CD14-positive monocyte (primary cell): ENCODE measurements around the gene ENGASE. TPM values are rescaled to one million over a fixed set of nuclear protein-coding genes. Genes with fewer than 3 reads are reported as not detected.

Source experiments
- DNase-seq, 3 donors: peaks; one replicate each; pipeline ENCODE4 v3.0.0-alpha.2; 2011 to 2022
- H2AFZ ChIP-seq: 2 replicates; pipeline ENCODE4 v1.6.0; 2012; ENCODE audit warnings: mild to moderate bottlenecking, low read depth, low read length, inconsistent platforms; ENCODE audit not compliant: insufficient read depth, poor library complexity, severe bottlenecking
- H3K27ac ChIP-seq, 2 donors: 1 replicate in 1 of 2; 2 replicates in 1 of 2; pipeline ENCODE4 v1.5.1; 2012 to 2013; ENCODE audit warnings: low read length in 2 of 2, control low read depth in 1 of 2, inconsistent platforms in 1 of 2, low read depth in 1 of 2, mild to moderate bottlenecking in 1 of 2
- H3K27me3 ChIP-seq, 2 donors: one replicate each; pipeline versions ENCODE4 v1.6.0 to v1.6.1; 2011 to 2013; ENCODE audit warnings: low read length in 2 of 2; ENCODE audit not compliant: control insufficient read depth in 2 of 2, insufficient read depth in 2 of 2
- H3K36me3 ChIP-seq, 2 donors: replicated peaks in 1 of 2; 1 replicate in 1 of 2; 2 replicates in 1 of 2; pipeline versions ENCODE4 v1.5.1 to v1.6.1; 2012 to 2013; ENCODE audit warnings: low read length in 2 of 2, control low read depth in 1 of 2, inconsistent platforms in 1 of 2, mild to moderate bottlenecking in 1 of 2; ENCODE audit not compliant: insufficient read depth in 2 of 2, control insufficient read depth in 1 of 2
- H3K4me1 ChIP-seq, 2 donors: 1 replicate in 1 of 2; 2 replicates in 1 of 2; pipeline versions ENCODE4 v1.5.1 to v1.6.1; 2012 to 2013; ENCODE audit warnings: low read length in 2 of 2, control low read depth in 1 of 2, inconsistent platforms in 1 of 2, mild to moderate bottlenecking in 1 of 2, moderate library complexity in 1 of 2; ENCODE audit not compliant: insufficient read depth in 2 of 2, control insufficient read depth in 1 of 2
- H3K4me2 ChIP-seq: replicated peaks from 2 replicates; pipeline ENCODE3; 2012; ENCODE audit warnings: low read length, moderate library complexity, mild to moderate bottlenecking; ENCODE audit not compliant: poor library complexity, severe bottlenecking; ENCODE audit errors: extremely low read depth
- H3K4me3 ChIP-seq, 3 experiments: fragments of 200-600 bp in 1 of 3; sonication (generic) in 1 of 3; replicated peaks in 1 of 3; 1 replicate in 2 of 3; 2 replicates in 1 of 3; pipeline ENCODE4 v1.5.1; 2011 to 2013; ENCODE audit warnings: low read length in 3 of 3, mild to moderate bottlenecking in 3 of 3, control low read depth in 2 of 3, low read depth in 2 of 3, inconsistent platforms in 1 of 3, moderate library complexity in 1 of 3
- H3K79me2 ChIP-seq: 2 replicates; pipeline ENCODE4 v1.6.0; 2012; ENCODE audit warnings: mild to moderate bottlenecking, control low read depth, inconsistent platforms, low read length, moderate library complexity; ENCODE audit not compliant: insufficient read depth
- H3K9ac ChIP-seq: 2 replicates; pipeline ENCODE4 v1.6.0; 2017; ENCODE audit warnings: low read length, mild to moderate bottlenecking; ENCODE audit not compliant: insufficient read depth, poor library complexity, severe bottlenecking
- H3K9me3 ChIP-seq, 2 donors: replicated peaks in 1 of 2; 1 replicate in 1 of 2; 2 replicates in 1 of 2; pipeline versions ENCODE4 v1.5.1 to v1.6.1; 2012 to 2013; ENCODE audit warnings: low read length in 2 of 2, control low read depth in 1 of 2; ENCODE audit not compliant: control insufficient read depth in 1 of 2, insufficient read depth in 1 of 2
- H4K20me1 ChIP-seq: 2 replicates; pipeline ENCODE4 v1.6.0; 2012; ENCODE audit warnings: mild to moderate bottlenecking, low read length, control low read depth, moderate library complexity; ENCODE audit not compliant: insufficient read depth
- H3K27ac Mint-ChIP-seq, 7 donors: one replicate each; pipeline ENCODE4 v1.8.0; 2020; ENCODE audit warnings: mild to moderate bottlenecking in 7 of 7, mixed read lengths in 7 of 7, moderate library complexity in 6 of 7, inconsistent platforms in 2 of 7
- H3K27me3 Mint-ChIP-seq, 3 donors: one replicate each; pipeline ENCODE4 v1.8.0; 2021 to 2022; ENCODE audit warnings: low read depth in 3 of 3, mild to moderate bottlenecking in 3 of 3, mixed read lengths in 3 of 3, moderate library complexity in 3 of 3, inconsistent platforms in 1 of 3
- H3K36me3 Mint-ChIP-seq, 2 donors: one replicate each; pipeline ENCODE4 v1.8.0; 2020; ENCODE audit warnings: mixed read lengths in 2 of 2, inconsistent platforms in 1 of 2, mild to moderate bottlenecking in 1 of 2
- H3K4me1 Mint-ChIP-seq: one replicate; pipeline ENCODE4 v1.8.0; 2020; ENCODE audit warnings: mild to moderate bottlenecking, mixed read lengths
- H3K4me3 Mint-ChIP-seq, 2 donors: one replicate each; pipeline ENCODE4 v1.8.0; 2020; ENCODE audit warnings: mild to moderate bottlenecking in 2 of 2, mixed read lengths in 2 of 2, moderate library complexity in 1 of 2
- H3K9me3 Mint-ChIP-seq, 7 donors: one replicate each; pipeline ENCODE4 v1.8.0; 2020 to 2022; ENCODE audit warnings: mixed read lengths in 7 of 7, mild to moderate bottlenecking in 6 of 7, moderate library complexity in 6 of 7, inconsistent platforms in 2 of 7
- WGBS: methylation state at CpG from one replicate; pipeline ENCODE4 v1.1.5; 2013; ENCODE audit warnings: missing lambda C conversion rate; ENCODE audit not compliant: insufficient coverage; 5-methylcytosine and 5-hydroxymethylcytosine counted together
- intact Hi-C, 2 donors: fragments of 100-400 bp; cut with micrococcal nuclease; formaldehyde crosslinking; loops; one replicate each; pipeline versions ENCODE4 v1.15.0 to v1.15.1; 2023
- polyA plus RNA-seq, 3 donors: library from polyadenylated mRNA; depleted of rRNA in 1 of 3; unstranded in 2 of 3; stranded (reverse) in 1 of 3; fragments of 300-500 nt in 2 of 3; fragments of >200 nt in 1 of 3; fragmentation: Illumina TruSeq in 2 of 3; gene quantifications; 1 replicate in 2 of 3; 2 replicates in 1 of 3; pipeline ENCODE4 v1.2.3, GENCODE V29; 2012 to 2021
- TF ChIP-seq, protein P1 (sequence below): fragments of 200-600 bp; IDR thresholded peaks from one replicate; pipeline ENCODE4 v1.8.0; 2022; ENCODE audit warnings: antibody characterized with exemption, mild to moderate bottlenecking

The ENGASE gene
- polyA plus RNA-seq, 3 donors, result 2.6 to 150 (median 3.0) TPM

- Histone ChIP-seq H3K9me3 (no peaks in the 10 kb centered on the region), H3K36me3 (no peaks in the 10 kb centered on the region), H3K79me2 (no peaks in the 10 kb centered on the region), H3K4me3 (no peak overlapping the region), H4K20me1 (no peaks in the 10 kb centered on the region), H3K9ac (no peak overlapping the region), H2AFZ (no peak overlapping the region), H3K4me2 (no peak overlapping the region), H3K27ac (no peak overlapping the region), H3K27me3 (peaks cover 0 to 48% of the 10 kb centered on the region in 2 donors), H3K4me1 (no peaks in the 10 kb centered on the region)
- Mint-ChIP-seq H3K27ac (no peak overlapping the region), H3K27me3 (peaks cover 31 to 61% (median 40%) of the 10 kb centered on the region in 3 donors), H3K4me3 (no peak overlapping the region), H3K4me1 (no peaks in the 10 kb centered on the region), H3K9me3 (peaks cover 0 to 9% (median 0%) of the 10 kb centered on the region in 7 donors), H3K36me3 (no peaks in the 10 kb centered on the region)
- intact Hi-C loops, result no loop called here
- WGBS, result 92% methylated on average over 18 of the region's 18 CpGs
- TF ChIP-seq, protein P1, sequence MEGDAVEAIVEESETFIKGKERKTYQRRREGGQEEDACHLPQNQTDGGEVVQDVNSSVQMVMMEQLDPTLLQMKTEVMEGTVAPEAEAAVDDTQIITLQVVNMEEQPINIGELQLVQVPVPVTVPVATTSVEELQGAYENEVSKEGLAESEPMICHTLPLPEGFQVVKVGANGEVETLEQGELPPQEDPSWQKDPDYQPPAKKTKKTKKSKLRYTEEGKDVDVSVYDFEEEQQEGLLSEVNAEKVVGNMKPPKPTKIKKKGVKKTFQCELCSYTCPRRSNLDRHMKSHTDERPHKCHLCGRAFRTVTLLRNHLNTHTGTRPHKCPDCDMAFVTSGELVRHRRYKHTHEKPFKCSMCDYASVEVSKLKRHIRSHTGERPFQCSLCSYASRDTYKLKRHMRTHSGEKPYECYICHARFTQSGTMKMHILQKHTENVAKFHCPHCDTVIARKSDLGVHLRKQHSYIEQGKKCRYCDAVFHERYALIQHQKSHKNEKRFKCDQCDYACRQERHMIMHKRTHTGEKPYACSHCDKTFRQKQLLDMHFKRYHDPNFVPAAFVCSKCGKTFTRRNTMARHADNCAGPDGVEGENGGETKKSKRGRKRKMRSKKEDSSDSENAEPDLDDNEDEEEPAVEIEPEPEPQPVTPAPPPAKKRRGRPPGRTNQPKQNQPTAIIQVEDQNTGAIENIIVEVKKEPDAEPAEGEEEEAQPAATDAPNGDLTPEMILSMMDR, result no peak
- DNase-seq, result no peak
Measured at GRCh38 chr17:79100405-79100804, 25.8 kb downstream of the ENGASE start.

DNA sequence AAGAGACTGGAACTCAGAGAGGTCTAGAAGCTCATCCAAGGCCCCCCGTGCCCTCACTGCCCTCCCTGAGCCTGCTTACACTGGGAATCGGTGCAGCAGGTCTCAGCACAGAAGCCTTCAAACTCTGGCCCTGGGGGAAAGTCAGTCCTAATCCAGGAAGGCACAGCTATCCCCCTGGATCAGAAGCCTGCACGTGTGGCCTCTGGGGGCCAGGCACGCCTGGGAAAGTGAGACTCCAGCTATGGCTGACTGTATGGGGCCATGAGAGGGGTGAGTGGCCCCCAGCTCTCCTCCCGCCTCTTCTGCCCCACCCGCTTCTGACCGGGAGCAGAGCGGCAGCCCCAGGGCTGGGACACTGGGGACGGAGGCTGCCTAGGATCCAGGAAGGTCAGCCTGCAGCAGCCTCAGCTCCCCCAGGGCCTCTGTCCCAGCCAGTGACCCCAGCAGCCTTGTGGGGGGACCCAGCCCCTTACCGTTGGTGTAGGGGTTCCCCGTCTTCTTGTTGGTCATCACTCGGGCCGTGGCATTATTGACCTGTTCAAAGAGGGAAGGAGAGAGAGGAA lies 26.6 kb downstream of the ENGASE start:
- TF ChIP-seq, protein P1, result no peak
- Mint-ChIP-seq H3K27ac (peak overlapping the region in 1 of 7 donors; percentile 35), H3K4me3 (no peak overlapping the region), H3K9me3 (peaks cover 0 to 9% (median 0%) of the 10 kb centered on the region in 7 donors), H3K36me3 (no peaks in the 10 kb centered on the region), H3K4me1 (no peaks in the 10 kb centered on the region), H3K27me3 (peaks cover 31 to 54% (median 40%) of the 10 kb centered on the region in 3 donors)
- peaks cover 0 to 41% of the 10 kb centered on the region in 2 donors for H3K27me3 ChIP-seq
- H3K27ac ChIP-seq, result no peak overlapping the region
- no peak overlapping the region for H3K9ac ChIP-seq
- H2AFZ ChIP-seq, result no peak overlapping the region
- intact Hi-C loops, result no loop called here
- H3K4me3 ChIP-seq, result no peak overlapping the region
- H3K36me3 ChIP-seq, result no peaks in the 10 kb centered on the region
- no peaks in the 10 kb centered on the region for H4K20me1 ChIP-seq
- H3K4me1 ChIP-seq, result no peaks in the 10 kb centered on the region
- no peak overlapping the region for H3K4me2 ChIP-seq
- H3K9me3 ChIP-seq, result no peaks in the 10 kb centered on the region
- H3K79me2 ChIP-seq, result no peaks in the 10 kb centered on the region
- DNase-seq, result no peak
- 82% methylated on average over 9 of the region's 13 CpGs for WGBS
